Psoas muscle (tissue), 8 donors: ENCODE measurements around the gene INHBB. TPM values are rescaled to one million over a fixed set of nuclear protein-coding genes. Genes with fewer than 3 reads are reported as not detected.
A peak's percentile ranks its signal among the peaks of the same experiment; 100 is the strongest.

Experiments
- ATAC-seq, 4 donors: fragments of 200-7000 bp; cut with Tn5 transposase; one replicate each; pipeline ENCODE4 v1.9.1; 2020; ENCODE audit warnings: moderate library complexity in 3 of 4, mild to moderate bottlenecking in 2 of 4
- DNase-seq, 2 donors: peaks; one replicate each; pipeline ENCODE4 v3.0.0-alpha.2; 2020
- H3K27ac ChIP-seq: fragments of 200-600 bp; one replicate; pipeline ENCODE4 v1.8.0; 2022
- H3K27me3 ChIP-seq, 3 donors: fragments of 200-600 bp in 1 of 3; one replicate each; pipeline versions ENCODE4 v1.6.1 to v1.8.0; 2013 to 2022; ENCODE audit warnings: low read length in 2 of 3, mild to moderate bottlenecking in 2 of 3, moderate library complexity in 1 of 3; ENCODE audit not compliant: insufficient read depth in 3 of 3
- H3K36me3 ChIP-seq, 2 donors: fragments of 200-600 bp in 1 of 2; one replicate each; pipeline versions ENCODE4 v1.6.1 to v1.8.0; 2013 to 2022; ENCODE audit warnings: low read depth in 1 of 2, mild to moderate bottlenecking in 1 of 2, moderate library complexity in 1 of 2; ENCODE audit not compliant: insufficient read depth in 1 of 2
- H3K4me1 ChIP-seq: fragments of 200-600 bp; one replicate; pipeline ENCODE4 v1.8.0; 2022
- H3K4me3 ChIP-seq: fragments of 200-600 bp; one replicate; pipeline ENCODE4 v1.8.0; 2022; ENCODE audit warnings: mild to moderate bottlenecking
- H3K9me3 ChIP-seq: fragments of 200-600 bp; one replicate; pipeline ENCODE4 v1.8.0; 2022
- CTCF ChIP-seq: fragments of 200-600 bp; IDR thresholded peaks from one replicate; pipeline ENCODE4 v1.8.0; 2022; ENCODE audit warnings: antibody characterized with exemption
- WGBS, 3 donors: extraction: QIAGEN DNeasy Blood & Tissue Kit; methylation state at CpG; one replicate each; pipeline versions ENCODE4 v1.1.6 to v1.1.7; 2013; 5-methylcytosine and 5-hydroxymethylcytosine counted together
- intact Hi-C, 2 donors: fragments of 100-400 bp; cut with DNase I; formaldehyde crosslinking; loops; one replicate each; pipeline versions ENCODE4 v1.11.0 to v1.14.2; 2022
- polyA plus RNA-seq, 3 donors: library from polyadenylated mRNA; stranded (reverse); fragments of 200-250 nt; gene quantifications; one replicate each; pipeline ENCODE4 v1.2.3, GENCODE V29; 2013
- total RNA-seq, 4 donors: library from RNA; stranded (reverse); fragmentation: NEBNext Ultra II Directional in 2 of 4; extraction: Animal tissue kit (Norgen Biotek cat#: 25700) in 2 of 4; gene quantifications; one replicate each; pipeline versions ENCODE4 v1.2.1 to v1.2.4, GENCODE V29; 2021 to 2023
- donor health status: healthy with polysubstance abuse.
- donor health status: DM: no; HTN: no; CAD: no; lungs with moderate emphysema.
- donor health status: Bipolar disorder and iron deficiency.
- donor health status: healthy.
- donor health status: DM: yes; HTN: yes; CAD: no.
- donor health status: DM: no; HTN: no; CAD: no.
- donor health status: DM: no; HTN: no; CAD: no.
- donor health status: DM: yes; HTN: yes; CAD: no.

The INHBB gene
- total and polyA plus RNA-seq, 7 donors, result 2.9 to 20.0 (median 13.4) TPM

- DNase-seq (no peak), ATAC-seq (no peak)
- WGBS, 3 donors, result 62 to 76% (median 74%) methylated on average over 4 of the region's 4 CpGs
These were observed 14.0 kb upstream of the INHBB start for GRCh38 chr2:120331903-120332302.

GRCh38 chr2:120332384-120332783, 13.6 kb upstream of the INHBB start:
- Histone ChIP-seq H3K27ac (no peak overlapping the region), H3K4me1 (no peaks in the 10 kb centered on the region), H3K4me3 (no peak overlapping the region), H3K9me3 (no peaks in the 10 kb centered on the region), H3K27me3 (peaks cover 0 to 2% (median 0%) of the 10 kb centered on the region in 3 donors), H3K36me3 (no peaks in the 10 kb centered on the region)
- 86 to 91% (median 87%) methylated on average over 6 of the region's 6 CpGs for WGBS, 3 donors
- peak in 1 of 2 donors; percentile 24 for DNase-seq
- no peak for TF ChIP-seq CTCF
- intact Hi-C loops, result no loop called here
- ATAC-seq, result no peak

More at GRCh38 chr2:120331903-120332302, 14.0 kb upstream of the INHBB start:
- no peak overlapping the region for H3K27ac ChIP-seq
- H3K4me1 ChIP-seq, result no peaks in the 10 kb centered on the region
- peaks cover 0 to 2% (median 0%) of the 10 kb centered on the region in 3 donors for H3K27me3 ChIP-seq
- intact Hi-C loops, result no loop called here
- no peak for TF ChIP-seq CTCF
- no peaks in the 10 kb centered on the region for H3K9me3 ChIP-seq
- no peak overlapping the region for H3K4me3 ChIP-seq
- no peaks in the 10 kb centered on the region for H3K36me3 ChIP-seq

- ATAC-seq, result no peak
- H3K4me1 ChIP-seq, result no peaks in the 10 kb centered on the region
These were observed 11.9 kb upstream of the INHBB start for GRCh38 chr2:120334068-120334467.

GRCh38 chr2:120336749-120337148, 9.2 kb upstream of the INHBB start:
- Histone ChIP-seq H3K4me1 (no peaks in the 10 kb centered on the region), H3K27ac (no peak overlapping the region), H3K9me3 (no peaks in the 10 kb centered on the region), H3K4me3 (no peak overlapping the region), H3K36me3 (no peaks in the 10 kb centered on the region), H3K27me3 (peaks cover 0 to 2% (median 0%) of the 10 kb centered on the region in 3 donors)
- intact Hi-C loops, result no loop called here
- 85 to 88% (median 87%) methylated on average over 8 of the region's 8 CpGs for WGBS, 3 donors
- ATAC-seq, result no peak
- DNase-seq, result no peak
- TF ChIP-seq CTCF, result no peak

More at GRCh38 chr2:120334068-120334467, 11.9 kb upstream of the INHBB start:
- H3K27me3 ChIP-seq, result peaks cover 0 to 2% (median 0%) of the 10 kb centered on the region in 3 donors
- no peak for TF ChIP-seq CTCF
- H3K27ac ChIP-seq, result no peak overlapping the region
- intact Hi-C loops, result no loop called here
- 94 to 96% (median 96%) methylated on average over 1 of the region's 1 CpG for WGBS, 3 donors
- no peak overlapping the region for H3K4me3 ChIP-seq
- H3K36me3 ChIP-seq, result no peaks in the 10 kb centered on the region
- no peak for DNase-seq
- H3K9me3 ChIP-seq, result no peaks in the 10 kb centered on the region

- peaks cover 1% of the 10 kb centered on the region for H3K4me1 ChIP-seq
- peaks cover 0 to 4% (median 0%) of the 10 kb centered on the region in 3 donors for H3K27me3 ChIP-seq
- intact Hi-C loops, result no loop called here
- ATAC-seq (peak; percentile 34 to 69 (median 42)), DNase-seq (no peak)
- H3K27ac ChIP-seq, result no peak overlapping the region
- no peak overlapping the region for H3K4me3 ChIP-seq
- no peaks in the 10 kb centered on the region for H3K36me3 ChIP-seq
- TF ChIP-seq CTCF, result no peak
- 80 to 90% (median 81%) methylated on average over 1 of the region's 1 CpG for WGBS, 3 donors
- H3K9me3 ChIP-seq, result no peaks in the 10 kb centered on the region
These were observed 7.9 kb upstream of the INHBB start for GRCh38 chr2:120338015-120338414.
